HG03064 (cell line): ENCODE data around the gene B4GALNT4.
"Not testable (repeated sequence)": the region's sequence is repeated elsewhere in the genome, so short reads cannot be mapped to it uniquely, and the experiment has no call there.

Experiments used
- ATAC-seq: cut with Tn5 transposase; IDR thresholded peaks from one replicate; pipeline ENCODE4 v1.9.1; 2021; ENCODE audit warnings: low read depth; ENCODE audit not compliant: unreplicated experiment

Gene B4GALNT4

GRCh38 chr11:358129-358800 lies 11.0 kb upstream of the B4GALNT4 start:
- no peak for ATAC-seq

GRCh38 chr11:359181-359714 lies 10.1 kb upstream of the B4GALNT4 start:
- ATAC-seq: no peak

GRCh38 chr11:360326-361280 lies 8.7 kb upstream of the B4GALNT4 start:
- no peak for ATAC-seq

DNA sequence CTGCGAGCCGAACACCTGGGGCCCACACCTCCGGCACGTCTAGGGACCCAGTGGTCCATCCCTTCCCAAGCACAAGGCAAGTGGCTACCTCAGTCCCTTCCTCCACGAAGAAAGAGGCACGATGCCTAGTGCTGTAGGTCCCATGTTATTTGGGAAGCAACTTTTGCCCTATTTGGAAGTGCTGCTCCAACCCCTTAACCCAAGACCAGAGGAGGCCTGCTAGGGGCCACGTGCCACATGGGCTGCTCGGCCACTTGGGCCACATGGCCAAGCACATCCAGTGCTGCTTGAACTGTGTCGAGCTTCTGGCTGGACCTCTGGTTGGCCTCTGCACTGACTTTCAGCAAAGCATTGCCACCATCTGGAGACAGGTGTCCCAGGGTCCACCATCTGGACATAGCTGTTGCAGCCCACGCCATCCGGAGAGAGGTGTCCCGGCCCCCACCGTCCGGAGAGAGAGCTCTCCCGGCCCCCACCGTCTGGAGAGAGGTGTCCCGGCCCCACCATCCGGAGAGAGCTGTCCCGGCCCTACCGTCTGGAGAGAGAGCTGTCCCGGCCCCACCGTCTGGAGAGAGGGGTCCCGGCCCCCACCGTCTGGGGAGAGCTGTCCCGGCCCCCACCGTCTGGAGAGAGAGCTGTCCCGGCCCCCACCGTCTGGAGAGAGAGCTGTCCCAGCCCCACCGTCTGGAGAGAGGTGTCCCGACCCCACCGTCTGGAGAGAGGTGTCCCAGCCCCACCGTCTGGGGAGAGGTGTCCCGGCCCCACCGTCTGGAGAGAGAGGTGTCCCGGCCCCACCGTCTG lies 6.5 kb upstream of the B4GALNT4 start:
- ATAC-seq: no peak

- not testable (repeated sequence) for ATAC-seq
Observed at GRCh38 chr11:363443-363805, 5.9 kb upstream of the B4GALNT4 start.

- ATAC-seq: no peak
Observed at GRCh38 chr11:363948-364761, 5.1 kb upstream of the B4GALNT4 start.

GRCh38 chr11:364991-365725 lies 4.1 kb upstream of the B4GALNT4 start:
- no peak for ATAC-seq

DNA sequence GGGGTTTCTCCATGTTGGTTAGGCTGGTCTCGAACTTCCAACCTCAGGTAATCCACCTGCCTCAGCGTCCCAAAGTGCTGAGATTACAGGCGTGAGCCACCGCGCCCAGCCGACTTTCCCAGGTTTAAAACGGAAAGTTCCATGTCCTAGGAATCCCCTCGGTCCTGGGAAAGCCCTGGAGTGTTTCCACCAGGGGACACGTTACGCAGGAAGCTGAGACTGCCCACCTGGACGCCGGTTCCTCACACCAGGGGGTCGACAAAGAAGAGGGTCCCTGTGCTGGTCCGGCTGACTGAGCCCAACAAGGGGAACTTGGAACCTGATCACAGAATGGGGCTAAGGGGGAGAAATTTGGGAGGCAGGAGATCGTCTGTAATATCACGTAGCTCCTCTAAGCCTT lies 3.5 kb upstream of the B4GALNT4 start:
- no peak for ATAC-seq

DNA sequence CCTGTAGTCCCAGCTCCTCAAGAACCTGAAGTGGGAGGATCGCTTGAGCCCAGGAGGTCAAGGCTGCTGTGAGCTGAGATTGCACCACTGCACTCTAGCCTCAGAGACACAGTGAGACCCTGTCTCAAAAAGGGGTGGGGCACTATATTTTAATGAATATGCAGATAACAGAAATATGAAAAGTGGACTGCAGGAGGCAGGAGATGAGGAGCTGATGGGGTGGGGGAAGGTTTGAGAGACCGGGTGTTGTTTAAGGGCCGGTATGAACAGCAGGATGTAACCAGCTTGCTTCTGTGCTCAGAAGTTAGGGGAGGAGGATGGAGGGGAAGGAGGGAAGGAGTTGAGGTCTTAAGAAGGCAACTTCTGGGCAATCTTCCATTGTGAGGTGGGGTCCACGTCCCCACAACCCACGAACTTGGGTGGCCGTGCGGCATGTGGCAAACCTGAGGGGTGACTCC lies 1.3 kb upstream of the B4GALNT4 start:
- ATAC-seq: no peak

GRCh38 chr11:368414-369335 lies 624 bp upstream of the B4GALNT4 start:
- no peak for ATAC-seq

GRCh38 chr11:370070-370941 lies 1.0 kb downstream of the B4GALNT4 start:
- no peak for ATAC-seq

GRCh38 chr11:371051-371450 lies 1.8 kb downstream of the B4GALNT4 start:
- no peak for ATAC-seq

- ATAC-seq: no peak
Observed at GRCh38 chr11:371716-372590, 2.7 kb downstream of the B4GALNT4 start.

- ATAC-seq: no peak
Observed at GRCh38 chr11:372809-373715, 3.8 kb downstream of the B4GALNT4 start.
